ENCODE results near the gene WHAMM. TPM values are rescaled to one million over a fixed set of nuclear protein-coding genes. Genes with fewer than 3 reads are reported as not detected.

Gene WHAMM
- total RNA-seq, 5 donors from 2014 or later (not counting 1 experiment from before 2014, with no cell fraction given) = 28.1 to 60.8 (median 34.1) TPM

- H3K36me3 ChIP-seq (ENCODE audit: control insufficient read depth in 2 of 2, extremely low read depth in 1 of 2, insufficient read depth in 1 of 2, low read length in 1 of 2) = peaks cover 0 to 6% of the 10 kb centered on the region in 2 donors
- DNase-seq (no peak), ATAC-seq (replicated peaks in 1 of 4) (no peak)
- Mint-ChIP-seq H3K4me3 (peak overlapping the region in 1 of 3 donors; percentile 15), H3K9me3 (no peaks in the 10 kb centered on the region), H3K36me3 (peaks cover 11% of the 10 kb centered on the region), H3K27me3 (peaks cover 0 to 5% of the 10 kb centered on the region in 2 donors), H3K4me1 (peaks cover 28 to 33% (median 30%) of the 10 kb centered on the region in 3 donors), H3K27ac (no peak overlapping the region)
- H3K4me3 ChIP-seq (ENCODE audit: control insufficient read depth in 1 of 2, extremely low read depth in 1 of 2, low read length in 1 of 2) = no peak overlapping the region
- ChIA-PET POLR2A (interaction anchor here in 1 of 2 donors (0.6 kb wide), 1 partner anchor 260 kb away, joined by 3 read pairs; no protein-coding TSS in a partner anchor), CTCF (no interaction called here)
- H3K27me3 ChIP-seq (replicated peaks in 1 of 2; ENCODE audit: control insufficient read depth in 2 of 2, extremely low read depth in 1 of 2, insufficient read depth in 2 of 2, low read length in 1 of 2) = peaks cover 0 to 4% of the 10 kb centered on the region in 2 experiments
- WGBS (ENCODE audit: insufficient coverage) = 100% methylated on average over 3 of the region's 11 CpGs
- H3K27ac ChIP-seq (ENCODE audit: low read length) = no peak overlapping the region
- H3K9me3 ChIP-seq = no peaks in the 10 kb centered on the region
- H3K4me1 ChIP-seq (ENCODE audit: control insufficient read depth in 1 of 2, extremely low read depth in 1 of 2, insufficient read depth in 2 of 2, low read length in 2 of 2) = peaks cover 12 to 18% of the 10 kb centered on the region in 2 experiments
These were observed 1.4 kb upstream of the WHAMM start for GRCh38 chr15:82807920-82808633.

GRCh38 chr15:82808634-82809041, 790 bp upstream of the WHAMM start:
- CTCF ChIA-PET = interaction anchor here in 1 of 2 donors (1.1 kb wide), 1 partner anchor 271 kb away, joined by 3 read pairs; no protein-coding TSS in a partner anchor
- no peak for DNase-seq
- no peak for ATAC-seq (replicated peaks in 1 of 4)

GRCh38 chr15:82810061-82810889, 847 bp downstream of the WHAMM start:
- Mint-ChIP-seq H3K9me3 (no peaks in the 10 kb centered on the region), H3K4me1 (peaks cover 39 to 45% (median 39%) of the 10 kb centered on the region in 3 donors), H3K27me3 (no peaks in the 10 kb centered on the region), H3K27ac (peak overlapping the region; percentile 92 to 97), H3K36me3 (peaks cover 21% of the 10 kb centered on the region), H3K4me3 (peak overlapping the region; percentile 90 to 95 (median 91))
- ChIA-PET POLR2A (interaction anchor here in 1 of 2 donors (1.0 to 1.6 kb wide), 4 partner anchors 13 to 175 kb away, joined by 3 to 12 read pairs (median 8); no protein-coding TSS in a partner anchor), CTCF (interaction anchor here in 1 of 2 donors (0.8 to 2.2 kb wide), 3 partner anchors 60 to 249 kb away, joined by 4 to 13 read pairs (median 6); no protein-coding TSS in a partner anchor)
- 0% methylated on average over 80 of the region's 81 CpGs for WGBS (ENCODE audit: insufficient coverage)
- peak; percentile 7 to 54 (median 48) for ATAC-seq (replicated peaks in 1 of 4)
- Histone ChIP-seq H3K4me1 (ENCODE audit: control insufficient read depth in 1 of 2, extremely low read depth in 1 of 2, insufficient read depth in 2 of 2, low read length in 2 of 2) (peaks cover 12 to 24% of the 10 kb centered on the region in 2 experiments), H3K4me3 (ENCODE audit: control insufficient read depth in 1 of 2, extremely low read depth in 1 of 2, low read length in 1 of 2) (peak overlapping the region; percentile 68 to 82), H3K9me3 (no peaks in the 10 kb centered on the region), H3K27ac (ENCODE audit: low read length) (peak overlapping the region; percentile 97), H3K27me3 (replicated peaks in 1 of 2; ENCODE audit: control insufficient read depth in 2 of 2, extremely low read depth in 1 of 2, insufficient read depth in 2 of 2, low read length in 1 of 2) (no peaks in the 10 kb centered on the region), H3K36me3 (ENCODE audit: control insufficient read depth in 2 of 2, extremely low read depth in 1 of 2, insufficient read depth in 1 of 2, low read length in 1 of 2) (peaks cover 0 to 22% of the 10 kb centered on the region in 2 donors)
- DNase-seq = peak in 26 of 35 experiments; percentile 8 to 58 (median 24)

More at GRCh38 chr15:82808634-82809041, 790 bp upstream of the WHAMM start:
- H3K4me1 ChIP-seq (ENCODE audit: control insufficient read depth in 1 of 2, extremely low read depth in 1 of 2, insufficient read depth in 2 of 2, low read length in 2 of 2) = peaks cover 12 to 23% of the 10 kb centered on the region in 2 experiments
- H3K27me3 ChIP-seq (replicated peaks in 1 of 2; ENCODE audit: control insufficient read depth in 2 of 2, extremely low read depth in 1 of 2, insufficient read depth in 2 of 2, low read length in 1 of 2) = no peaks in the 10 kb centered on the region
- H3K36me3 ChIP-seq (ENCODE audit: control insufficient read depth in 2 of 2, extremely low read depth in 1 of 2, insufficient read depth in 1 of 2, low read length in 1 of 2) = peaks cover 0 to 10% of the 10 kb centered on the region in 2 donors
- WGBS (ENCODE audit: insufficient coverage) = 80% methylated on average over 3 of the region's 9 CpGs
- Mint-ChIP-seq H3K4me3 (peak overlapping the region; percentile 15 to 91 (median 80)), H3K9me3 (no peaks in the 10 kb centered on the region), H3K27ac (peak overlapping the region in 1 of 2 donors; percentile 88), H3K36me3 (peaks cover 11% of the 10 kb centered on the region), H3K27me3 (peaks cover 0 to 2% of the 10 kb centered on the region in 2 donors), H3K4me1 (peaks cover 29 to 34% (median 30%) of the 10 kb centered on the region in 3 donors)
- H3K27ac ChIP-seq (ENCODE audit: low read length) = peak overlapping the region; percentile 91
- POLR2A ChIA-PET = interaction anchor here in 1 of 2 donors (0.6 kb wide), 1 partner anchor 259 kb away, joined by 3 read pairs; no protein-coding TSS in a partner anchor
- H3K4me3 ChIP-seq (ENCODE audit: control insufficient read depth in 1 of 2, extremely low read depth in 1 of 2, low read length in 1 of 2) = no peak overlapping the region
- no peaks in the 10 kb centered on the region for H3K9me3 ChIP-seq

- ATAC-seq (replicated peaks in 1 of 4) (peak in 1 of 4 experiments; percentile 28), DNase-seq (peak in 31 of 35 experiments; percentile 14 to 85 (median 56))
- peaks cover 12 to 24% of the 10 kb centered on the region in 2 experiments for H3K4me1 ChIP-seq (ENCODE audit: control insufficient read depth in 1 of 2, extremely low read depth in 1 of 2, insufficient read depth in 2 of 2, low read length in 2 of 2)
- no peaks in the 10 kb centered on the region for H3K9me3 Mint-ChIP-seq
- no CpG with 5 or more reads among the region's 6 CpGs for WGBS (ENCODE audit: insufficient coverage)
- H3K4me3 ChIP-seq (ENCODE audit: control insufficient read depth in 1 of 2, extremely low read depth in 1 of 2, low read length in 1 of 2) = peak overlapping the region; percentile 68 to 82
- no peaks in the 10 kb centered on the region for H3K27me3 ChIP-seq (replicated peaks in 1 of 2; ENCODE audit: control insufficient read depth in 2 of 2, extremely low read depth in 1 of 2, insufficient read depth in 2 of 2, low read length in 1 of 2)
- ChIA-PET POLR2A (interaction anchor here (0.6 to 1.6 kb wide), 8 partner anchors 12 to 1826 kb away, joined by 3 to 12 read pairs (median 4); no protein-coding TSS in a partner anchor), CTCF (interaction anchor here in 1 of 2 donors (0.6 to 2.2 kb wide), 4 partner anchors 60 to 249 kb away, joined by 3 to 13 read pairs (median 5); no protein-coding TSS in a partner anchor)
- peaks cover 0 to 29% of the 10 kb centered on the region in 2 donors for H3K36me3 ChIP-seq (ENCODE audit: control insufficient read depth in 2 of 2, extremely low read depth in 1 of 2, insufficient read depth in 1 of 2, low read length in 1 of 2)
- H3K4me1 Mint-ChIP-seq = peaks cover 46 to 52% (median 46%) of the 10 kb centered on the region in 3 donors
- no peaks in the 10 kb centered on the region for H3K27me3 Mint-ChIP-seq
- H3K27ac Mint-ChIP-seq = peak overlapping the region; percentile 92 to 97
- peak overlapping the region; percentile 97 for H3K27ac ChIP-seq (ENCODE audit: low read length)
- peak overlapping the region; percentile 90 to 95 (median 91) for H3K4me3 Mint-ChIP-seq
- H3K9me3 ChIP-seq = no peaks in the 10 kb centered on the region
- H3K36me3 Mint-ChIP-seq = peaks cover 27% of the 10 kb centered on the region
These were observed 1.5 kb downstream of the WHAMM start for GRCh38 chr15:82810890-82811426.

- Mint-ChIP-seq H3K36me3 (peaks cover 40% of the 10 kb centered on the region), H3K4me1 (peaks cover 54 to 62% (median 55%) of the 10 kb centered on the region in 3 donors), H3K9me3 (no peaks in the 10 kb centered on the region), H3K27ac (peak overlapping the region; percentile 79 to 90), H3K4me3 (peak overlapping the region; percentile 90 to 95 (median 91)), H3K27me3 (no peaks in the 10 kb centered on the region)
- ATAC-seq (replicated peaks in 1 of 4) = no peak
- Histone ChIP-seq H3K27me3 (replicated peaks in 1 of 2; ENCODE audit: control insufficient read depth in 2 of 2, extremely low read depth in 1 of 2, insufficient read depth in 2 of 2, low read length in 1 of 2) (no peaks in the 10 kb centered on the region), H3K9me3 (no peaks in the 10 kb centered on the region), H3K27ac (ENCODE audit: low read length) (peak overlapping the region; percentile 97), H3K36me3 (ENCODE audit: control insufficient read depth in 2 of 2, extremely low read depth in 1 of 2, insufficient read depth in 1 of 2, low read length in 1 of 2) (peaks cover 0 to 48% of the 10 kb centered on the region in 2 donors), H3K4me3 (ENCODE audit: control insufficient read depth in 1 of 2, extremely low read depth in 1 of 2, low read length in 1 of 2) (no peak overlapping the region), H3K4me1 (ENCODE audit: control insufficient read depth in 1 of 2, extremely low read depth in 1 of 2, insufficient read depth in 2 of 2, low read length in 2 of 2) (peaks cover 12 to 24% of the 10 kb centered on the region in 2 experiments)
- DNase-seq = no peak
- POLR2A ChIA-PET = interaction anchor here (0.5 to 1.1 kb wide), 6 partner anchors 8 to 282 kb away, joined by 3 to 12 read pairs (median 4); no protein-coding TSS in a partner anchor
- WGBS (ENCODE audit: insufficient coverage) = 88% methylated on average over 2 of the region's 4 CpGs
- CTCF ChIA-PET = interaction anchor here in 1 of 2 donors (0.6 kb wide), 1 partner anchor 16 kb away, joined by 3 read pairs; no protein-coding TSS in a partner anchor
These were observed 3.6 kb downstream of the WHAMM start for GRCh38 chr15:82812994-82813393.

All from T-cell (primary cell).